ENCODE measurements around the gene MGAT4A. TPM values are rescaled to one million over a fixed set of nuclear protein-coding genes. Genes with fewer than 3 reads are reported as not detected.
A peak's percentile ranks its signal among the peaks of the same experiment; 100 is the strongest.
"Not testable (repeated sequence)": the region's sequence is repeated elsewhere in the genome, so short reads cannot be mapped to it uniquely, and the experiment has no call there.

MGAT4A gene
- total RNA-seq, 1 donor from 2014 or later: 65.4 TPM

GRCh38 chr2:98759827-98760625, 29.1 kb upstream of the MGAT4A start:
- DNase-seq (ENCODE audit: low read depth, low spot score): no peak

DNA sequence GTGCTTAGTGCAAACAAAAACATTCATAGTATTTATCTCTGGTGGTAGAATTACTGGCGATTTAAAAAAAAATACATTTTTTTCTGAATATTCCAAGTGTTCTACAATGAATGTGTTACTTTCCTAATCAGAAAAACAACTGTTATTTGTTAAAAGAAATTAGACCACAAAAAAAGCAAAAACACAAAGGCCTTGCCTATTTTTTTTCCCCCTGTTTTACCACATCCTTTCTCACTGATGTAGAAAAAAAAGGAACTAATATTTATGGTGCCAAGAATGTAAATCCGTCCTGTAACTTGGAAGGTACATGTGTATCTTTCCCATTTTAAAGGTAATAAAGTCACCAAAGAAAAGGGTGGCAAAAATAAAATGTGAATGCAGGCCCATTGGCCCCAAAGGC, 28.4 kb upstream of the MGAT4A start:
- no peak for DNase-seq (ENCODE audit: low read depth, low spot score)

- peak; percentile 98 for DNase-seq (ENCODE audit: low read depth, low spot score)
Observed at GRCh38 chr2:98757904-98758421, 27.0 kb upstream of the MGAT4A start.

GRCh38 chr2:98753801-98754200, 22.9 kb upstream of the MGAT4A start:
- no peak for DNase-seq (ENCODE audit: low read depth, low spot score)

DNA sequence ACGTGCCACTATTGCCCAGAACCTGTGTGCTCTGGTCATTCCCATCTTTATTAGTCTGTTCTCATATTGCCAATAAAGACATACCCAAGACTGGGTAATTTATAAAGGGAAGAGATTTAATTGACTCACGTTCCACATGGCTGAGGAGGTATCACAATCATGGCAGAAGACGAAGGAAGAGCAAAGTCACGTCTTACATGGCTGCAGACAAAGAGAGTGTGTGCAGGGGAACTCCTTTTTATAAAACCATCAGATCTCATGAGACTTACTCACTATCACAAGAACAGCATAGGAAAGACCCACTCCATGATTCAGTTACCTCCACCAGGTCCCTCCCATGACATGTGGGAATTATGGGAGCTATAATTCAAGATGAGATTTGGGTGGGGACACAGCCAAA, 21.8 kb upstream of the MGAT4A start:
- not testable (repeated sequence) for DNase-seq (ENCODE audit: low read depth, low spot score)

DNA sequence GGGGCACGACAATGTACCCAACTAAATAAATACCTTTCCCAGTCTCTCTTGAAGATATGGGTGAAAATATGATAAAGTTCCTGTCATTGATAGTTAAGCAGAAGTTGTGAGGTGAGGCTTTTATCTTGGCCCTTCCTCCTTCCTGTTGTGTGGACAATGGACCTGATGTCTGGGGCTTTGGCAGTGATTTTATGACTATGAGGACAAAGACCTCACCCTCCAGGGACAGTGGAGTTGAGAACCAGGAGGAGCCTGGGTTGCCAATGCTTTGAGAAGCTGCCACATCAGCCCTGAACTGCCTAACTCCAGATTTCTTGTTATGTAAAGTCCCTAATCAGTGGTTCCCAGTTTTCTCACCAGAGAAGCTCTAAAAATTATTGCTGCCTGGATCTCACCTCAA, 20.8 kb upstream of the MGAT4A start:
- DNase-seq (ENCODE audit: low read depth, low spot score): no peak

DNA sequence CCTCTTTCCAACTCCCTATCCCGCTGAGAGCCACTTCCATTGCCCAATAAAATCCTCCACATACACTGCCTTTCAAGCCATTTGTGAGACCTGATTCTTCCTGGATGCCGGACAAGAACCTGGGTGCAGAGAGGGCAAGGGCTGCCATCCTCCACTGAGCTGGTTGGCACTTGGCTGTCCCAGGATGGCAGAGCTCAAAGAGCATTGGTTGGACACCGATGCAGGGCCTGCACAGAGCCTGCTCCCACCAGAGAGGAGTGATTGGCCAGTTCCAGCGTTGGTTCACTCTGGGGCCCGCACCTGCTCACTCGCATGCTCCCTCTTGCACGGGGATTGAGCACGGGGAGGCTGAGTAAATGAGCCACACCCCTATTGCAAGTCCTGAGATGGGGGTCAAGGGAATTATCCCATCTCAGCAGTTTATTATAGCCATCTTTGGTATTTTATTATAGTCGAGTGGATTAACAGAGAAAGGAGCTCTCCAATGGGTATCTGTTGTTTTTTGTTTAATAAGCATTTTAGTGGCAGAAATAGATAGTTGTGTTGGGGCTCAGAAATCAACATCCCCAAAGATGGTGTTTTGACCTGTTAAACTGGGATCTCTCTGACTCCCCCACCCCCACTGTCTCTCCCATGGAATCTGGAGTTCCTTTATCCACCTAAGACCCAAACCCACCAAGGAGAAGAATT, 19.8 kb upstream of the MGAT4A start:
- no peak for DNase-seq (ENCODE audit: low read depth, low spot score)

- DNase-seq (ENCODE audit: low read depth, low spot score): no peak
Observed at GRCh38 chr2:98749066-98749450, 18.1 kb upstream of the MGAT4A start.

- DNase-seq (ENCODE audit: low read depth, low spot score): no peak
Observed at GRCh38 chr2:98748292-98749065, 17.5 kb upstream of the MGAT4A start.

DNA sequence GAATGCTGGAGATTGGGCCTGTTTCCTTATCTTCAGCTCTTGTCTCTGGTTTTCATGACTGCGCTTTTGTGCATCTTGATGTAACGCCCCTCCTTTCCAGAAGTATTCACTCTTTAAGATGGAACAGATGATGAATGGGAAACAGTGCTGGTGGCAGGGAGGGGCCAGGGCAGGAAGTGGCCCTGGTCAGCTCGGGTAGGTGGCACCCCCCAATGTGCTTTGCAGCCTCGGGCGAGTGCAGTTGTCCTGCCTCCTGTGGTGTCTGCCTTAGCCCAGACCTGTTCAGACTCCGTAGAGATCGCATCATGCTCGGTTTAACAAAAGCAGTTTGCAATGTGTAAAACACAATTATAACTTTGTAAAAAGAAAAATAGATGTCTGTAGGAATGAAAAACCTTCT, 17.0 kb upstream of the MGAT4A start:
- no peak for DNase-seq (ENCODE audit: low read depth, low spot score)

DNA sequence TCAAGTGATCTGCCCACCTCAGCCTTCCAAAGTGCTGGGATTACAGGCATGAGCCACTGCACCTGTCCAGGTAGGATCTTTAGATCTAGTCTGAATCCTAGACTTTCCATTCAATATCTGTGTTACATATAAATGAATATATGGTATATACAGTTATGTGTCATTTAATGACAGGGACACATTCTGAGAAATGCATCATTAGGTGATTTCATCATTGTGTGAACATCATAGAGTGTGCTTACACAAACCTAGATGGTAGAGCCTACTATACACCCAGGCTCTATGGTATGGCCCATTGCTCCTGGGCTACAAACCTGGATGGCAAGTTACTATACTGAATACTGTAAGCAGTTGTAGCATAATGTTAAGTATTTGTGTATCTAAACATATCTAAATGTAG, 15.5 kb upstream of the MGAT4A start:
- DNase-seq (ENCODE audit: low read depth, low spot score): no peak

- DNase-seq (ENCODE audit: low read depth, low spot score): no peak
Observed at GRCh38 chr2:98744595-98744994, 13.7 kb upstream of the MGAT4A start.

- DNase-seq (ENCODE audit: low read depth, low spot score): no peak
Observed at GRCh38 chr2:98743835-98744234, 12.9 kb upstream of the MGAT4A start.

- DNase-seq (ENCODE audit: low read depth, low spot score): no peak
Observed at GRCh38 chr2:98739020-98739419, 8.1 kb upstream of the MGAT4A start.

GRCh38 chr2:98738304-98738703, 7.4 kb upstream of the MGAT4A start:
- DNase-seq (ENCODE audit: low read depth, low spot score): no peak

- no peak for DNase-seq (ENCODE audit: low read depth, low spot score)
Observed at GRCh38 chr2:98737848-98738247, 6.9 kb upstream of the MGAT4A start.

- DNase-seq (ENCODE audit: low read depth, low spot score): no peak
Observed at GRCh38 chr2:98736464-98736889, 5.5 kb upstream of the MGAT4A start.

DNA sequence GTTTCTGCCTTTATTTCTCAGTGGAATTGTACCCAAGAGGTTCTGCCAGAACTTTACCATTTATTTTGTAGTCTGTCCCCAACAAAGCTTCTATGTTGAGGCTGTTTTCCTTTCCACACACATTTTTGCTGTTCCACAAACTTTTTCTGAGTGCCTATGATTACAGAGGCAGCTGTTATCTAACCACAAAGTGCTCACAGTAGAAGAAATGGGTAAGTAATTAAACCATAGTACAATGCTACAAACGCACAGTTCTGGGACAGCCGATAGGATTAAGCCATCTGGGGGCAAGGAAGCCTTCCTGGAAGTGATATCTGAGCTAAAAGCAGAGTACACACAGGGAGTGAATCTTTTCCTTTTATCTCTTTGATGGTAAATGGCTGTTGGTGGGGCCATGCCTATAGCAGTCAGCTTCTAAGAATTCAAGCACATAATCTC, 3.9 kb upstream of the MGAT4A start:
- no peak for DNase-seq (ENCODE audit: low read depth, low spot score)

DNA sequence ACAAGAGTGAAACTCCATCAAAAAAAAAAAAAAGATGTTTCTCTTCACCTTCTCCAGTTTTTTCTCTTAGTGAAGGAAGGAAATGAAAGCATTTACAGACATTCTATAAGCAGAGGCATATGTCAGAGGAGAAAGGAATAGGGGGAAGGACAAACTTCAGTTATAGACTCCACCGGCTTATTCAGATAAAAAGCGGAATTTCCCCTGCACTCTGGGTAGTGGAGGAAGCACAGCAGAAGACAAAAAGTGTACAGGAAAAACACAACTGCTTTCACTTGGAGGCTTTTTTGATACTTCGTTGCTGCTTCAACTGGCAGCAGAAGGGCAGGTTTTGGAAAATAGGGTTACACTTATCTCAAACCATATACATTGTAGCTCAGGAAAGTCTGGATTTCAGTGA, 3.2 kb upstream of the MGAT4A start:
- DNase-seq (ENCODE audit: low read depth, low spot score): no peak

- DNase-seq (ENCODE audit: low read depth, low spot score): no peak
Observed at GRCh38 chr2:98732430-98733051, 1.6 kb upstream of the MGAT4A start.

DNA sequence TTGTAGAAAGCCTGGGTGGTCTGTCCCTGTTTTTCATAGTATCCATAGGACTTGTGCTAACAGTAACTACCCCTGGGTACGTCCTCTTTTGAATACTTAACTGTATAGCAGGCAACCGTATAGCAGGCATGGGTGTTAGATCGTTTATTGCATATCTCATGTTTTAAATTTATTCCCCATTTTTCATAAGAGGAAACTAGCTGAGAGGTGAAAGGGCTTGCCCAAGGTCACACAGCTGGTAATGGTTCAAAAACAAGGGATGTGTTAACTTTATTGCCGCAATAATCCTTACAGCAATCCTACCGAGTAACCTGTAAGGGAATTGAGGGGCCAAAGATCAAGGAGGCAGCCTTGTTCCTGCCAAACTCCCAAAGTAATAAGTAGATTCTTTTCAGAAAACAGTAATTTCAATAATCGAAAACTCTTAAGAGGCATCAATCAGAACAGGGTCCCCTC, 990 bp upstream of the MGAT4A start:
- DNase-seq (ENCODE audit: low read depth, low spot score): no peak

DNA sequence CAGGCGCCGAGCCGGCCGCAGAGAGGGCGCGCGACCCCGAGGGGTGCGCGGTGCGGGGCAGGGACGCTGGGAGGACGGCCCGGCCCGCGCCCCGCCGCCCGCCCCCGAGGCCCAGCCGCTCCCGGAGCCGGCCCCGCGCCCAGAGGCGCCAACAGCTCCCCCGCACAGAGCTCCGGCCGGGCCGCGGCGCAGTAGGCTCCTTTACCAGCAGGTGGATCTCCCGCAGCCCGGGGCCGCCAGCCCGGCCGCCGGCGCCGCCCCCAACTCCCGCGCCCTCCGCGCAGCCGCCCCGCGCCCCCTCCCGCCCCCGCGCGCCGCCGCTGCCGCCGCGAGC, 258 bp downstream of the MGAT4A start:
- DNase-seq (ENCODE audit: low read depth, low spot score): no peak
